GM12865 (cell line): ENCODE results near the gene UNC13B.
A peak's percentile ranks its signal among the peaks of the same experiment; 100 is the strongest.

Source experiments
- DNase-seq: peaks from one replicate; pipeline ENCODE4 v3.0.0; 2010; ENCODE audit warnings: low read depth
- H3K4me3 ChIP-seq: 2 replicates; pipeline ENCODE4 v1.5.1; 2011; ENCODE audit warnings: mild to moderate bottlenecking, low read depth, low read length, control low read depth
- CTCF ChIP-seq: IDR thresholded peaks from 2 replicates; pipeline ENCODE4 v1.5.1; 2011; ENCODE audit warnings: low read length, control low read depth, low read depth, inconsistent platforms; ENCODE audit not compliant: insufficient read depth; ENCODE audit errors: missing control alignments

UNC13B gene

GRCh38 chr9:35161713-35162604 is at the start of gene UNC13B:
TSS of gene UNC13B (plus strand) at chr9:35162009. CDS start at chr9:35162284, 275 bp downstream.
- DNase-seq, result peak; percentile 94
- H3K4me3 ChIP-seq, result peak within 1 kb of the TSS; percentile 69
- no peak for TF ChIP-seq CTCF

- no peak overlapping the region for H3K4me3 ChIP-seq
- TF ChIP-seq CTCF, result no peak
- no peak for DNase-seq
Measured at GRCh38 chr9:35112257-35113020, 49.4 kb upstream of the UNC13B start.

DNA sequence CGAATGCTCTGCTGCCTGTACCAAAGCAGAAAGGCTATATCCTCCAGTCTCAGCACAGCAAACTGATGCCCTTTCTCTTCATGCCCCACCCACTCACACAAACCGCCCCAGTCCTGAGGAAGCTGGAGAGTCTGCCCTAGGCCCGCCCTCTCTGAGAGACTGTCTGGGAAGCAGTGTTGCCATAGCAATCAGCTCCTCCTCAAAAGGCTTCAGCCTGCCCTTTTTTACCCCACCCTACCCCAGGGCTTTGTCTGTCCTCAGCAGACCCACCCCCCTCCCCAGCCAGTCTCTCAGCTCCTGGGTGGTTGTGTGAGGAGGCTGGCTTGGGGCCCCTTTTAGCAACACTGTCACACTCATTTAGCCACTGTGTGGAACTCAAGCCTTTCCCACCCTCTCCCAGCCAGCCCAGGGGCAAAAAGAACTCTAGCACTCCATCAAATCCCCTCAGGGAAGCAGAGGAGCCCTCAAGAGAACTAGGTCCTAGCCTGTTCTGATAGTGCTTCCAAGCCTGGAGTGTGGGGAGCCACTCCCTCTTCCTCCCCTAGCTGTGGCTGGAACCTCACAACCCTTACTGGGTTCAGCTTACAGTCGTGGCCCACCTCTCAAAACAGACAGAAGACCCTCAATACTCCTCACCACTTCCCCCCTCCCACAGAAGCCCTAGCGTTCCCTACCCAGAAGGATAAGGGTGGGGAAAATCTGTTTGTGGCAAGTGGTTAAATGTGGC is 47.5 kb upstream of the UNC13B start:
- peak overlapping the region; percentile 79 for H3K4me3 ChIP-seq
- DNase-seq, result peak; percentile 77
- no peak for TF ChIP-seq CTCF

GRCh38 chr9:35114840-35115628 is 46.8 kb upstream of the UNC13B start:
- DNase-seq, result peak; percentile 66
- peak overlapping the region; percentile 79 for H3K4me3 ChIP-seq
- TF ChIP-seq CTCF, result no peak

GRCh38 chr9:35115680-35116538 is 45.9 kb upstream of the UNC13B start, which contains the start of gene ATOSB:
TSS of gene ATOSB (minus strand) at chr9:35115862. CDS start at chr9:35108274, 7,588 bp downstream.
- TF ChIP-seq CTCF, result no peak

DNA sequence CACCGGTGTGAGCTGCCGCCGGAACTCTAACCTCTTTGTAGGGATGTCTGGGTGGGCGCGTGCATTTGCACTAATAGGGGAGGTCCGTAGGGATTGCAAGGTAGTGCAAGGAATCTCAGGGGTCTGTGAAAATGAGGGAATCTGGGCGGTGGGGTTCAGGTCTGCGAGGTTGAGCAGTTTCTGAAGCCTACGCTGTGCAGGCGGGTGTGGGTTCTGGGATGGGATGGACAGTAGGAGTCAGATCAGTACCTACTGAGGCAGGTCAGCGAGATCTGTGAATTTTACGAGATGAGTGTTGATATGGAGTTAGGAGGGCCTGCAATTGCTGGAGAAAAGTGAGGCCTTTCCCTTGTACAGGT is 45.3 kb upstream of the UNC13B start:
- DNase-seq, result no peak
- TF ChIP-seq CTCF, result no peak

More at GRCh38 chr9:35115680-35116538, 45.9 kb upstream of the UNC13B start, which contains the start of gene ATOSB:
- peak within 1 kb of the TSS; percentile 79 for H3K4me3 ChIP-seq
- DNase-seq, result peak; percentile 98

More for the DNA sequence above, 45.3 kb upstream of the UNC13B start:
- peak overlapping the region; percentile 79 for H3K4me3 ChIP-seq
